GM13976 (cell line): ENCODE data around the gene RNF145.

ENCODE experiments used
- DNase-seq: peaks from one replicate; pipeline ENCODE4 v3.0.0; 2012; ENCODE audit warnings: low spot score
- CTCF ChIP-seq: IDR thresholded peaks from 2 replicates; pipeline ENCODE4 v1.5.1; 2012; ENCODE audit warnings: borderline replicate concordance, mild to moderate bottlenecking; ENCODE audit not compliant: insufficient read depth; ENCODE audit errors: extremely low read depth, missing control alignments, control extremely low read depth
- in situ Hi-C: fragments of 300-500 bp; cut with MboI; formaldehyde crosslinking; loops from one replicate; pipeline ENCODE4 v1.12.0; 2022; ENCODE audit warnings: low sequenced_read_pairs, mixed read lengths, inconsistent platforms; ENCODE audit not compliant: unreplicated experiment

RNF145 gene

GRCh38 chr5:159179529-159180305, 29.6 kb downstream of the RNF145 start:
- in situ Hi-C loops: no loop called here
- no peak for DNase-seq
- TF ChIP-seq CTCF: no peak

- DNase-seq: no peak
These were observed 30.4 kb downstream of the RNF145 start for GRCh38 chr5:159178978-159179377.

GRCh38 chr5:159175547-159175946, 33.8 kb downstream of the RNF145 start:
- in situ Hi-C loops: no loop called here
- TF ChIP-seq CTCF: no peak
- DNase-seq: no peak

More at GRCh38 chr5:159178978-159179377, 30.4 kb downstream of the RNF145 start:
- TF ChIP-seq CTCF: no peak
- in situ Hi-C loops: no loop called here

GRCh38 chr5:159174511-159175168, 34.7 kb downstream of the RNF145 start:
- DNase-seq: no peak
- in situ Hi-C loops: loop anchor here (25.0 kb wide), 2 partner anchors 263 to 813 kb away; no protein-coding TSS in a partner anchor
- no peak for TF ChIP-seq CTCF

GRCh38 chr5:159171274-159171673, 38.1 kb downstream of the RNF145 start:
- TF ChIP-seq CTCF: no peak
- in situ Hi-C loops: loop anchor here (25.0 kb wide), 2 partner anchors 266 to 816 kb away; no protein-coding TSS in a partner anchor

GRCh38 chr5:159170021-159170420, 39.3 kb downstream of the RNF145 start:
- no peak for TF ChIP-seq CTCF
- DNase-seq: no peak
- in situ Hi-C loops: loop anchor here (25.0 kb wide), 2 partner anchors 267 to 817 kb away; no protein-coding TSS in a partner anchor

More at GRCh38 chr5:159171274-159171673, 38.1 kb downstream of the RNF145 start:
- DNase-seq: no peak
